HL-60 (cell line): ENCODE data around the gene RTN4R.

Experiments
- CTCF ChIP-seq: IDR thresholded peaks from one replicate; pipeline ENCODE4 v1.5.1; 2011; ENCODE audit warnings: low read length, control low read depth, inconsistent platforms; ENCODE audit not compliant: insufficient read depth
- GABPA ChIP-seq: IDR thresholded peaks from 2 replicates; pipeline ENCODE4 v1.6.1; 2012; ENCODE audit warnings: low read depth
- POLR2AphosphoS5 ChIP-seq: IDR thresholded peaks from 2 replicates; pipeline ENCODE4 v1.6.1; 2012; ENCODE audit warnings: low read depth
- SPI1 ChIP-seq: IDR thresholded peaks from 2 replicates; pipeline ENCODE4 v1.6.1; 2012; ENCODE audit warnings: low read depth, mild to moderate bottlenecking, borderline replicate concordance

DNA sequence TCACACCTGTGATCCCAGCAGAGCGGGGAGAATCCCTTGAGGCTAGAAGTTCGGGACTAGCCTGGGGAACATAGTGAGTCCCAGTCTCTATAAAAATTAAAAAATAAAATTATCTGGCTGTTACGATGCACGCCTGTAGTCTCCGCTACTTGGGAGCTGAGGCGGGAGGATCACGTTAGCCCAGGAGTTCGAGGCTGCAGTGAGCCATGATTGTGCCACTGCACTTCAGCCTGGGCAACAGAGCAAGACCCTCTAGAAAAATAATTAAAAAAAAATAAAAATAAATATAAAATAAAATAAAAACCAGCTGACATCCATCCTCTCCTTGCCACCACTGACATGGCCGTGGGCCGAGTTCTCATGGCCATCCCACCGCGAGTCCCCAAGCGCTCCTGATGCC is 7.7 kb upstream of the RTN4R start:
- TF ChIP-seq CTCF (no peak), POLR2AphosphoS5 (no peak), SPI1 (no peak), GABPA (no peak)
